Ovary (tissue), 9 donors: ENCODE data around the gene IGLON5. TPM values are rescaled to one million over a fixed set of nuclear protein-coding genes. Genes with fewer than 3 reads are reported as not detected.

ENCODE experiments used
- DNase-seq, 5 donors: peaks; one replicate each; pipeline ENCODE4 v3.0.0-alpha.2; 2019 to 2020
- H3K27ac ChIP-seq, 2 donors: fragments of 200-600 bp; one replicate each; pipeline versions ENCODE4 v1.5.1 to v1.8.0; 2019 to 2022
- H3K27me3 ChIP-seq: fragments of 200-600 bp; one replicate; pipeline ENCODE4 v1.8.0; 2022
- H3K36me3 ChIP-seq: fragments of 200-600 bp; sonication (generic); one replicate; pipeline ENCODE4 v1.5.1; 2019
- H3K4me1 ChIP-seq: one replicate; pipeline ENCODE4 v1.8.1; 2013; ENCODE audit warnings: mild to moderate bottlenecking, moderate library complexity; ENCODE audit not compliant: insufficient read depth
- H3K4me3 ChIP-seq: fragments of 200-600 bp; sonication (generic); one replicate; pipeline ENCODE4 v1.5.1; 2017
- H3K9me3 ChIP-seq, 2 donors: fragments of 200-600 bp in 1 of 2; sonication (generic) in 1 of 2; one replicate each; pipeline versions ENCODE4 v1.5.1 to v1.8.1; 2013 to 2019; ENCODE audit warnings: mild to moderate bottlenecking in 1 of 2, moderate library complexity in 1 of 2
- CTCF ChIP-seq, 3 donors: fragments of 450-650 bp in 2 of 3; fragments of 200-600 bp in 1 of 3; IDR thresholded peaks; one replicate each; pipeline versions ENCODE4 v1.5.1 to v1.8.0; 2016 to 2022; ENCODE audit warnings: antibody characterized with exemption in 3 of 3, mild to moderate bottlenecking in 1 of 3
- EP300 ChIP-seq: sonication (generic); formaldehyde crosslinking; IDR thresholded peaks from one replicate; pipeline ENCODE4 v1.6.1; 2017; ENCODE audit warnings: antibody characterized with exemption
- POLR2A ChIP-seq: fragments of 450-650 bp; IDR thresholded peaks from one replicate; pipeline ENCODE4 v1.6.1; 2017; ENCODE audit warnings: antibody characterized with exemption, mild to moderate bottlenecking, moderate library complexity
- WGBS, 3 donors: extraction: QIAGEN DNeasy Blood & Tissue Kit in 1 of 3; methylation state at CpG; one replicate each; pipeline versions ENCODE4 v1.1.5 to v1.1.7; 2013 to 2017; 5-methylcytosine and 5-hydroxymethylcytosine counted together
- intact Hi-C, 4 donors: fragments of 100-400 bp; cut with DNase I; formaldehyde crosslinking; loops; one replicate each; pipeline versions ENCODE4 v1.11.0 to v1.15.1; 2022 to 2023
- polyA plus RNA-seq, 2 donors: library from polyadenylated mRNA; stranded (reverse); fragments of 200-250 nt in 1 of 2; fragments of 350-450 nt in 1 of 2; fragmentation: Illumina TruSeq in 1 of 2; extraction: RNeasy Lipid Tissue Mini Kit (QIAGEN cat#74804) in 1 of 2; gene quantifications; one replicate each; pipeline ENCODE4 v1.2.3, GENCODE V29; 2013 to 2014
- total RNA-seq, 7 donors: library from RNA; depleted of rRNA in 2 of 7; stranded (reverse); fragments of >200 nt in 2 of 7; fragmentation: NEBNext Ultra II Directional in 3 of 7; extraction: Animal tissue kit (Norgen Biotek cat#: 25700) in 3 of 7; gene quantifications; one replicate each; pipeline versions ENCODE4 v1.1.0 to v1.2.4, GENCODE V29; 2016 to 2023
- donor health status: DM: no; HTN: no; CAD: no; lungs with moderate emphysema.
- donor health status: DM: no; HTN: no; CAD: no.
- donor health status: Bipolar disorder and iron deficiency.
- donor health status: DM: yes; HTN: yes; CAD: no.
- donor health status: DM: no; HTN: no; CAD: no.
- donor health status: DM: yes; HTN: yes; CAD: no.

Gene IGLON5
- total and polyA plus RNA-seq, 9 donors: 0.08 to 1.6 (median 0.29) TPM; not detected in 1

- Histone ChIP-seq H3K4me1 (peaks cover 7% of the 10 kb centered on the region), H3K9me3 (no peaks in the 10 kb centered on the region), H3K36me3 (no peaks in the 10 kb centered on the region), H3K27ac (peak overlapping the region; percentile 74 to 88), H3K27me3 (no peaks in the 10 kb centered on the region), H3K4me3 (peak overlapping the region; percentile 95)
- TF ChIP-seq CTCF (IDR thresholded peaks at IDR 0.05) (no peak), EP300 (no peak), POLR2A (peak; percentile 92)
- peak; percentile 97 to 99 (median 98) for DNase-seq
- WGBS, 3 donors: 0 to 1% (median 0%) methylated on average over 51 to 54 of the region's 54 CpGs
- intact Hi-C loops: loop anchor here in 2 of 4 donors (1.0 to 10.0 kb wide), 3 partner anchors 26 to 338 kb away; no protein-coding TSS in a partner anchor
Observed at GRCh38 chr19:51366389-51367254, 55.2 kb downstream of the IGLON5 start.

- no peaks in the 10 kb centered on the region for H3K27me3 ChIP-seq
- peak in 1 of 5 donors; percentile 73 for DNase-seq
- H3K4me1 ChIP-seq: peaks cover 7% of the 10 kb centered on the region
- 0% methylated on average over 15 of the region's 15 CpGs for WGBS, 3 donors
- no peaks in the 10 kb centered on the region for H3K36me3 ChIP-seq
- peak overlapping the region; percentile 95 for H3K4me3 ChIP-seq
- H3K9me3 ChIP-seq: no peaks in the 10 kb centered on the region
- TF ChIP-seq CTCF (IDR thresholded peaks at IDR 0.05): no peak
- TF ChIP-seq POLR2A: peak; percentile 94
- no peak for TF ChIP-seq EP300
- peak overlapping the region; percentile 74 to 80 for H3K27ac ChIP-seq
- intact Hi-C loops: loop anchor here in 1 of 4 donors (2.0 to 10.0 kb wide), 2 partner anchors 26 to 338 kb away; no protein-coding TSS in a partner anchor
Observed at GRCh38 chr19:51367255-51367564, 55.8 kb downstream of the IGLON5 start.

GRCh38 chr19:51367565-51368365 lies 56.3 kb downstream of the IGLON5 start:
- 1% methylated on average over 62 to 64 of the region's 64 CpGs for WGBS, 3 donors
- Histone ChIP-seq H3K27me3 (no peaks in the 10 kb centered on the region), H3K27ac (peak overlapping the region; percentile 74 to 80), H3K4me1 (peaks cover 7% of the 10 kb centered on the region), H3K36me3 (no peaks in the 10 kb centered on the region), H3K9me3 (no peaks in the 10 kb centered on the region), H3K4me3 (peak overlapping the region; percentile 95)
- no peak for TF ChIP-seq POLR2A
- no peak for TF ChIP-seq EP300
- no peak for TF ChIP-seq CTCF (IDR thresholded peaks at IDR 0.05)
- DNase-seq: peak; percentile 99 to 100 (median 100)
- intact Hi-C loops: loop anchor here in 1 of 4 donors (2.0 to 10.0 kb wide), 2 partner anchors 27 to 337 kb away; no protein-coding TSS in a partner anchor
